HG02885 (cell line): Measurements from ENCODE around the gene MAN2B2.

ENCODE experiments used
- ATAC-seq: cut with Tn5 transposase; IDR thresholded peaks from one replicate; pipeline ENCODE4 v1.9.1; 2021; ENCODE audit warnings: mild to moderate bottlenecking; ENCODE audit not compliant: unreplicated experiment, poor library complexity

MAN2B2 gene

GRCh38 chr4:6565691-6566390 is 9.1 kb upstream of the MAN2B2 start:
- no peak for ATAC-seq

- no peak for ATAC-seq
Observed at GRCh38 chr4:6566391-6567190, 8.4 kb upstream of the MAN2B2 start.

GRCh38 chr4:6567218-6567617 is 7.8 kb upstream of the MAN2B2 start:
- no peak for ATAC-seq

GRCh38 chr4:6568148-6568547 is 6.8 kb upstream of the MAN2B2 start:
- ATAC-seq = no peak

DNA sequence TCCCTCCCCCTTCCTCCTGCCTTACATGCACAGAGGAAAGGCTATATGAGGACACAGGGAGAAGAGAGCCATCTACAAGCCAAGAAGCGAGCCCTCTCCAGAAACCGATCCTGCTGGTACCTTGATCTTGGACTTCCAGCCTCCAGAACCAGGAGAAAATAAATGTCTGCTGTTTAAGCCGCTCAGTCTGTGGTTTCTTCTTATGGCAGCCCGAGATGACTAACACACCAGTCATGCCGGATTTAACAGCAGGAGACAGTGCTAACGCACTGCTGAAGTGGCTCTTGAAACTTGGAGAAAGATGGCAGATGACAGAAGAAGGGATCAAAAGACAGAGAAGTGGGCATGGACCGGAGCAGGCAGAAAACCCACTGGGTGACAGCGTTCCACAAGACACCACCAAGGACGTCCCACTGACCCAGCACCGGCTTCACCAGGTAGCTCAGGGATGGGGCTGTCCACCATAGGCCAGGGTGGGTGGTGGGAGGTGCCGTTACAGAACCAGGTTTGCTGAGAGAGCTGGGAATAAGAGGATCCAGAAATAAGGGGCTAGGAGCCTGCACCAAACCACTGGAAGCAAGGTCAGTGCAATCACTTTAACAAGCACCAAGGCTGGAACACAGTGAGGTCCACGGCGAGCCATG is 6.2 kb upstream of the MAN2B2 start:
- no peak for ATAC-seq

DNA sequence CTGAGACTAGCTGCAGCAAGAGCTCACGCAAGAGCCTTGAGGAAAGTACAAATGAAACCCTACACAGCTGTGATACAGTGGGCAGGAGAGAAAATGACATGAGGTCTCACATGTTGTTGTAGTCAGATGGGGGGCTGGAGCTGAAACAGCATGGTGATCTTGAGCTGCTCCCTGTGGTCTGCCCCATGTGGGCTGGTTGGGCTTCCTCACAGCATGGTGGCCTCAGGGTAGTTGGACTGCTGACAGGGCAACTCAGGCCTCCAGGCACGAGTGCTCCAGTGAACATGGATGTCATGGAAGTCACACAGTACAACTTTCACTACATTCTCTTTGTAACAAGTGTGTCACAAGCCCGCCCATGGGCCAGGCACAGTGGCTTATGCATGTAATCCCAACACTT is 3.4 kb upstream of the MAN2B2 start:
- ATAC-seq = no peak

GRCh38 chr4:6573551-6573950 is 1.4 kb upstream of the MAN2B2 start:
- ATAC-seq = no peak

- ATAC-seq = no peak
Observed at GRCh38 chr4:6573986-6574746, 823 bp upstream of the MAN2B2 start.

DNA sequence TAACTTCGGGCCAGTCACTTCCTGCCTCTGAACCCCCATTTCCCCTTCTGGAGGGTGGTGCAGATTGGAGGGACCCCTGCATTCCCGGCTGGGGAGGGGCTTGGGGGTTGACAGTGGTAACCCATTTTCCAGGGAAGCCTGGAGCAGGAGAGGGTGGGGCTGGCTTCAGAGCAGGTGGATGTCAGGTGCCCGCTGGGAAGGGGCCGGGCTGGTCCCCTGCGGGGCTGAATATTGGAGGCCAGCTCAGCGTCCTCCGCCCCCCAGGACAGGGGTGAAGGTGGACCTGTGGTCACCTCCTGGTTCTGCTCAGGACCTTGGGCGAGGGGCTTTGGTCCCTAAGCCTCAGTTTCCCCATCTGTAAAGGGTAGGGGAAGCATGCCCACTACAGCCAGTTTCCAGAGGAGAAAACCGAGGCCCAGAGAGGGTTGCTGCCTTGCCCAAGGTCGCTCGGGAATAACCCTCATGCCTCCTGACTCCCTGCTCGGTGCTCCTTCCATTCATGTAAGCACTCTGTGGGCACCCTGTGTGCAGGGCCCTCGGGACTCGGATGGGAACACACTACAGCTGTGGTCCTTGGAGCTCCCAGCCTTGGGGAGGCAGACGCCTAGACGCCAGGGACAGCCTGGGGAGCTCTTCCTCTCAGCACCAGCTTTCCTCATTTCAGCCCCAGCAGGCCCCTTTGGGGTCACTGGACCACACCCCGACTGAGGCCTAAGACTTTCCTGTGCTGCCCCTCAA is 683 bp downstream of the MAN2B2 start:
- no peak for ATAC-seq

GRCh38 chr4:6576512-6576911 is 1.5 kb downstream of the MAN2B2 start:
- no peak for ATAC-seq

DNA sequence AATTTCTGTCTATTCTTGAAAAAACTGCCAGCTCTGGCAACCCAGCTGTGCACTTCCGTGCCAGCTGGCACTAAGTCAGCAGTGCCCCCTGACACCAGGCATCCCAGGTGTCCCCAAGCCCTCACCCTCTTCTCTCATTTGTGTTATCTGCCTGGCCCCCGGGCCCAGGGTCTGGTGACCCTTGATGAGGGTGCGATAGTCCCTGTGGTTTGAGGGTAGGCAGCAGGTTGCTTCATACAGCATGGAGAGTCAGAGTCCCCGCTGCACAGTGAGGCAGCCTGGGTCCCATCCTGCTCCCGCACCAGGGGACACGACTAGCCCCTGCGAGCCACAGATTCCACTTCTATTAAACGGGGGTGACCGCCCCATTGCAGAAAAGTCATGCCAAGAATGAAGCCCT is 1.9 kb downstream of the MAN2B2 start:
- ATAC-seq = no peak

- ATAC-seq = no peak
Observed at GRCh38 chr4:6577409-6577808, 2.4 kb downstream of the MAN2B2 start.

- no peak for ATAC-seq
Observed at GRCh38 chr4:6578221-6578620, 3.2 kb downstream of the MAN2B2 start.

- no peak for ATAC-seq
Observed at GRCh38 chr4:6580353-6580752, 5.4 kb downstream of the MAN2B2 start.

- ATAC-seq = no peak
Observed at GRCh38 chr4:6581566-6582121, 6.7 kb downstream of the MAN2B2 start.

- no peak for ATAC-seq
Observed at GRCh38 chr4:6582889-6583490, 8.0 kb downstream of the MAN2B2 start.

- no peak for ATAC-seq
Observed at GRCh38 chr4:6584865-6585264, 9.9 kb downstream of the MAN2B2 start.

DNA sequence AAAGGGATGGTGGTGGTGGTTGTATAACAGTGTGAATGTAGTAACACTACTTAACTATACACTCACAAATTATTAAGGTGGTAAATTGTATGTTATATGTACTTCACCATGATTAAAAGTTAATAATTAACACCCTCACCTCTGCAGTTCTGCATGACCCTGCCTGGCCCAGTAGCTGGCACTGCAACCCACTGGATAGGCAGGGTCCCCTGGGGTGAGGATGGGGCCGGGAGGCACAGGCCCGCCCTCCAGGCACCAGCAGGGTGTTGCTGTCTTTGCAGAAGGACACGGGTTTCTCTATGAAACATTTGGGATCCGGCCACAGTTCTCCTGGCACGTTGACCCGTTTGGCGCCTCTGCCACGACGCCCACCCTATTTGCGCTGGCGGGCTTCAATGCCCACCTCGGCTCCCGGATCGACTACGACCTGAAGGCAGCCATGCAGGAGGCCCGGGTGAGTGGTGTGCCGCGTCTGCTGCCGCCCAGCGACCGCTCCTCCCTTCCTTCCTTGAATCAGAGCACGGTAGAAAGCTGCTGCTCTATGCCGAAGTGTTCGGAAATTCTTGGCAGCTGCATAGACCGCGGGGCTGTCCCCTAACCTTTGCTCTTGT is 11.8 kb downstream of the MAN2B2 start:
- ATAC-seq = no peak

DNA sequence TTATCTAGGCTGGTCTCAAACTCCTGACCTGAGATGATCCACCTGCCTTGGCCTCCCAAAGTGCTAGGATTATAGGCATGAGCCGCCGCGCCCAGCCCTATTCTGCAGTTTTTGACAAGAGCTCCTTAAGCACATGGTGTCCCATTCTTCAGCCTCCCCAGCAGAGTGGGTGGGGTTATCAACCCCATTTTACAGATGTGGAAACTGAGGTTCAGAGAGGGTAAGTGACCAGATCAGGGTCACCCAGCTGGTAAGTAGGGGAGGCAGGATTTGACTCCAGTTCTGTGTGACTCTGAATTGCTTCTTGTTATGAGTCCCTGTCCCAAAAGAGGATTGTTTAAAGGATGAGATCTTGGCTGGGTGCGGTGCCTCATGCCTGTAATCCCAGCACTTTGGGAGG is 14.5 kb downstream of the MAN2B2 start:
- no peak for ATAC-seq
